GM18511 (cell line): ENCODE results near the gene SH2D2A.

Experiments used
- ATAC-seq: cut with Tn5 transposase; IDR thresholded peaks from one replicate; pipeline ENCODE4 v1.9.1; 2021; ENCODE audit warnings: mild to moderate bottlenecking, moderate library complexity; ENCODE audit not compliant: unreplicated experiment

Gene SH2D2A

DNA sequence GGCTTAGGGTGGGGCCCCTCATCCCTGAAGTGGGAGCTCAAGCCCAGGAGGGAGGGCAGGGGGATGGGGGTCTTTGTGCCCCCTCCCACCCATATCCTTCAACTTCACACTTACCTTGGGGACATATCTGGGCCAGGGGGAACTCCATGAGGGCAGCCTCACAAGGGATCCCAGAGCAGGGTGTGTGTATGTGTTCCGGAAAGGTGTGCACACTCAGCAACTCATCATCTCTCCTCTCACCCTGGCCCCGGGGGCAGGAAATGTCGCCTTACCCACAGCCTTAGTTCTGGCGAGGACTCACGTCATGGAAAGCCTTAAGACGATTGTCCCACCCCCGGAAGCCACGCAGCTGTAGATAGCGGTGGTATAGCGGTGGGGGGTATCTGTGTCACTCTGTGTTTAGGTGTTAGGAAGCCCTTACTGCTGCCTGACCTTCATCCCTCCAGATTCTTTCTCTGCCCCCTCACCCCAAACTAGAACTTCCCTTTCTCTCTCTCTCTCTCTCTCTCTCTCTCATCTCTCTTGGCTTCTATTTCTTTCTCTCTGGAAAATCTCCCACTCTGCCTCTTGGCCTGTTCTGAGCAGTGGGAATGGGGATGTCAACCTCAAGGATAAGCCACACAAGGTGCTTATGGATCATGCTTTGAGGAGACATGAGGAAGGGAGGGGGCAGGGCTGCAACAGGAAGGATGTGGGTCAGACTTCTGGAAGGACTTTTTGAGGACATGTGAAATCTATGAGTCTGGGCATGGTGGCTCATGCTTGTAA lies at the start of gene SH2D2A:
Gene SH2D2A (minus strand): TSS at position 288 of the 768 bp plus-strand sequence. CDS start 140 bp downstream, at position 148.
- peak; percentile 85 for ATAC-seq

DNA sequence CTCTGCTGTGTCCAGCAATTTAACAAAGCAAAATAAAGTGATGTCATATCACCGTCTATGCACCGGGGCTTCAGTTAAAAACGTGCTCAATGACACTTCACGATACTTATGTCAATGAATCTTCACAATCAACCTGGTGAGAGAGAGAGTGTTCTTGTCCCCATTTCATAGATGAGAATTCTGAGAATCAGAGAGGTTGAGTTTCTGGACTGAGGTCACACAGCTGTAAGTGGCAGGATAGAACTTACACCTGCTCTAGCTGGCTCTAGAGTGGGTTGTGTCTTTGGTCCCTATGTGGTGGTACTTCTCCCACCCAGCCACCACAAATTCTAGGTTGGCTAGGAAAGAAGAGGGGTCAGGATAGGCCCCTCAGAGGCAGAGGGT lies 49.2 kb upstream of the SH2D2A start:
- no peak for ATAC-seq

GRCh38 chr1:156865258-156865657 lies 48.6 kb upstream of the SH2D2A start:
- ATAC-seq, result no peak

DNA sequence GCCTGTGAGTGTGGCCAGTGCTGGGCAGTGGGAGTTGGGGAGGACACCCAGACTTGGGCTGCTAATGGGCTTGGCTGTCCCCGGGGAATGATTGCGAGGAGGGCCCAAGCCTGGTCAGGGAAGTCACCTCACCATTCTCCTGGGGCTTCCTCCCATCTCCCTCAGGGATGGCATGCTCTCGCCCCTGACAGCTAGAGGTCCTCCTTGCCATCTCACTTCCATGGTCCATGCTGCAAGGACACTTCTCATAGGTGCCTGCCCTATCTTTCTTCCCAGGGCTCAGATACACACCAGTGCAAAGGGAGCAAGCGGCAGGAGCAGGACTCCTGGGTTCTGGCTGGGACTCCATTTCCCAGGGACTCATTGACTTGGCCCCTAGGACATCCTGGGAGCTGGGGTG lies 48.1 kb upstream of the SH2D2A start:
- no peak for ATAC-seq

- ATAC-seq, result no peak
Measured at GRCh38 chr1:156863631-156864030, 47.0 kb upstream of the SH2D2A start.

DNA sequence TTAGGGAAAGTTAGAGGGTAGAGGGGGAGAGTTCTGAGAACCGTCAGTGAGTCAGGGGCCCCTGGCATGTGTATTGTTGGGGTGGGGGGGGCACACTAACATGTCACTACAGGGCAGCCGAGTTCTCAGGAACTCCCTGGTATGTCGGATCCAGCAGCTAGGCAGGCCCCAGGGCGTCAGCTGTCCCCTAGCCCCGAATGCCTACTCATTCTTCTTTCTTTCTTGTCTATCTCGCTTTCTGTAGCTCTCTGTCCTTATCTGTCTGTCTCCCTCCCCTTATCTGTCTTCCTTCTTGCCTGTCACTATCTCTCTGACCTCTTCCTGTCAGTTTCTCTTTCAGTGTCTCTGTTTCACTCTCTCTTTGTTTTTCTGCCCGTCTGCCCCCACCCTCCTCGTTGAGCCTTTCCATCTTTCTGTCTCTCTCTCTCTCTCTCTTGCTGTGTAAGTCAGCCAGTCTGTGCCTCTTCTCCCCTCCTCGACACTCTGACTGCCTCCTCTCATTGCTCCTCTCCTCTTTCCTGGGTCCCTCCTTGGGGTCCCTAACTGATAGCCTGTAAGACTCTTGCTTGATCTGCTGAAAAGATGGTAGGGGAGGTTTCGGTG lies 46.5 kb upstream of the SH2D2A start:
- ATAC-seq, result no peak

GRCh38 chr1:156862584-156862983 lies 45.9 kb upstream of the SH2D2A start:
- no peak for ATAC-seq

GRCh38 chr1:156860628-156861423 lies 44.2 kb upstream of the SH2D2A start, which contains the start of gene NTRK1:
NTRK1 (plus strand) TSS chr1:156860865; CDS start chr1:156860935, 70 bp downstream.
- no peak for ATAC-seq

- ATAC-seq, result peak; percentile 60
Measured at GRCh38 chr1:156860113-156860627, 43.5 kb upstream of the SH2D2A start.

DNA sequence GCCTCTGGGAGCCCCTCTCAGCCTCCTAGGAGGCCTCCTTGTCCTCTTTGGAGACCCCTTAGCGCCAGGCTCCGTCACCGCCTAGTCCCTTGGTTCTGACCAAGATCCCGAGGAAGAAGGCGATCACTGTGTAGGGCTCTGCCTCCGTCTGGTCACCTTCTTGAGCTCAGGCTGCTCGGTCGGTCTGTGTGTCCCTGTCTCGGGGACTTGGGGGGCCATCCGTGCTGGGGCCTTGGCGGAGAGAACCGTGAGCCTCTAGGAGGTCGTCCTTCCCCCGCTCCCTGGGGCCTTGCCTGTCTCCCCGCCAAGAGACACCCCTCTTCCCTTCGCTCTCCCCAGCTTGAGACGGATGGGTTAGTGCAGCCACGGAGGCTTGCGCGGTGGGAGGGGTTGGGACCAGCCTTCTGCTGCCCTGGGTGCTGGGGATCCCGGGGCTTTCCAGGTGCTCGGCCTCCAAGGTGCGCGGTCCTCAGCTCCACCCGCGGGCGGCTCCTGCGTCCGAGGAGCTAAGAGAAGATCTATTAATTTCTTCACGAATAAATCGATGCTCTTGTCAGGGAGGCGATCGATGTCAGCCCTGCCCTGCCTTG lies 43.0 kb upstream of the SH2D2A start:
- peak; percentile 35 for ATAC-seq

- ATAC-seq, result no peak
Measured at GRCh38 chr1:156858959-156859522, 42.4 kb upstream of the SH2D2A start, which contains the start of gene INSRR. INSRR (minus strand) TSS chr1:156859117; CDS start chr1:156858621, 496 bp downstream.

DNA sequence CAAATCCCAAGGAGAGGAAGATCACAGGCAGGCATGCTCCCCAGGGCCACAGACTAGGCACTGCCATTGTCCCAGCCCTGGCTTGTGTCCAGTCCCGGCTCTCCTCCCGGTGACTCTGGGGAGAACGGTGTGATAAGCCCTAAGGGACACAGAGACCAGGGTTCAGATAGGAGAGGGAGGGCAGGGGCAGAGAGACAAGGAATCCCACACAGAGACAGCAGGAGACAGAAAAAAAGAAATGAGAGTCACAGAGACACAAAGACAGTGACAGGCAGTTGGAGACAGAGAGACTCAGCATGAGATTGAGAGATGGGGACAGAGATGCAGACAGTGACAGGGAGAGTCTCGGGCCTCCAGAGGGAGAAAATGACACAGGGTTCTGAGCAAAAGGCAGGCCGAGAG lies 41.9 kb upstream of the SH2D2A start:
- no peak for ATAC-seq

GRCh38 chr1:156857532-156857931 lies 40.9 kb upstream of the SH2D2A start:
- ATAC-seq, result no peak

GRCh38 chr1:156856282-156856785 lies 39.7 kb upstream of the SH2D2A start:
- no peak for ATAC-seq

DNA sequence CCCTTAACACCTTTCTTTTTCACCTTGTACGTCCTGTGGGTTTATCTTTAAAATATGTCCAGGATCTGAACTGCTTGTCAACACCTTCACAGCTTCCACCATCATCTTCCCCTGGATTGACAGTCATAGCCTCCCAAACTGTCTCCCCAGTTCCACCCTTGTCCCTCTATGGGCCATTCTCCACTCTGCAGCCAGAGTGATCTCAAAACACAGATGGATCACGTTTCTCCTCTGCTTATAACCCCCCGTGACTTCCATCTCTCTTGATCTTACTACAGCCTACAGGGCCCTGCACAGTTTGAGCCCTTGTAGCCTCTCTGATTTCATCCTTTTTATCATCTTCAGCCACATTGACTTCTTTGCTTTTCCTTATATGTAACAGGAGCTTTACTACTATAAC lies 38.0 kb upstream of the SH2D2A start:
- ATAC-seq, result no peak

DNA sequence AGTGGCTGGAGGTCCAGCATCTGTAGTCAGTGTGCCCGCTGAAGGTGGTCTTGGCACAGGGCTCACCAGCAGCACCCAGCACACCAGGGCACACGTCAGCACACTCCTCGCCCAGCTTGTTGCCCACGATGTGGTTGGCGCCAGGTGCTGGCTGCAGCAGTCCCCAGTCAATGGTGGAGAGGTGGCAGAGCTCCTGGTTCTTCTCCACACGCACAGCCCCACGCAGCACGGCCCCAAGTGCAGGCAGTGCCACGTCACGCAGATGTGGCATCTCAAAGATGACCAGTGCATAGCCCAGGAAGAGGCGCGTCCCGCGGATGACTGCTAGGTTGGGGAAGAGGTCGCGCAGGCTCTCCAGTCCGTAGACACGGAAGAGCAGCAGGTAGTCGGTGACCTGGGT lies 37.1 kb upstream of the SH2D2A start:
- ATAC-seq, result no peak

- ATAC-seq, result no peak
Measured at GRCh38 chr1:156852418-156852874, 35.8 kb upstream of the SH2D2A start.

DNA sequence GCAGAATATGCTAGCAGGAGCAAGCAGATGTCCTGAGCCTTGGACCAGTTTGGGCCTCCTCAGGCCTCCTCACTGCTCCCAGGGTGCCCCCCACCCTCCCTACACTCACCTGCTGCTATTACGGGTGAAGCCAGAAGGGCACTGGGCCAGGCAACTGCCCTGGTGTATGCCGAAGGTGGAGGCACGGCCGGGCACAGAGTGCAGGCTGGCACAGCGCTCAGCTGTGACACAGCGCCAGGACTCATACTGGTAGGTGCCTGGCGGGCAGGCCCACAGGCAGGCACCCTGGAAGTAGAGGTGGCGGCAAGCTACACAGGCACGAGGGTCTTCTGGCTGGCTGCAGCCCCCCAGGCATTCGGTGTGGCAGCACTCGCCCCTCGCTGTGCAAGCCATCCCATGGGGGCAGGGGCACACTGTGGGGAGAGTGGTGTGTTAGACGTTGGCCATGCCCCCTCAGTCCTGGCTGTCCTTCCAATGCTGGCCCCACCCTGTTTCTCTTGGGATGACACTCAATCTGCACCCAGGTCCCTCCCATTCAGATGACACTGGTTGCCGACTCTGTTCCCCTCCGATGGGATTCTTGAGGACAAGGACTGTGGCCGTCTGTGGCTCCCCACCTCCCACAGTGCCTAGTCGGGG lies 35.2 kb upstream of the SH2D2A start:
- no peak for ATAC-seq

DNA sequence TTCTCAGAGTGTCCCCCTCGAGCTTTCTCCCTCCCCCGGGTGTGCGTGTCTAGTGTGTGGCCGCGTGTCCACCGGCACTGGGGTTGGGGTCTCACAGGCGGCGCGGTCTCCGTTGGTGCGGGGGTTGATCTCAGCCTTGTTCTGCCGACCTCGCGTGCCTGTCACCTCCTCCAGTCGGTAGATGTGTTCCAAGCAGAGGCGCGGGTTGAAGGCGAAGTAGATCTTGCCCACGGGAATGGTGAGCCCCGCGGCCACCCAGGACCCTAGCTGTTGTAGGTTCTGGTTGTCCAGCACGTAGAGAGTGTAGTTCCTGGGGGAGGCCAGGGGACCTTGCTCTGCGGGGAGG lies 32.5 kb upstream of the SH2D2A start:
- no peak for ATAC-seq
